HPDE6-E6E7 (cell line): ENCODE results near the gene POLR2H.

ENCODE experiments used
- DNase-seq: peaks from one replicate; pipeline ENCODE4 v3.0.0; 2011; ENCODE audit warnings: missing footprints; ENCODE audit errors: extremely low spot score

The POLR2H gene

GRCh38 chr3:184387174-184387714 is 25.7 kb downstream of the POLR2H start:
- no peak for DNase-seq

- no peak for DNase-seq
These were observed 26.8 kb downstream of the POLR2H start for GRCh38 chr3:184388164-184388935.

- DNase-seq = no peak
These were observed 27.4 kb downstream of the POLR2H start for GRCh38 chr3:184388936-184389230.

GRCh38 chr3:184389384-184389783 is 27.9 kb downstream of the POLR2H start:
- DNase-seq = no peak

- no peak for DNase-seq
These were observed 28.5 kb downstream of the POLR2H start for GRCh38 chr3:184389935-184390528.

- DNase-seq = no peak
These were observed 29.8 kb downstream of the POLR2H start for GRCh38 chr3:184391266-184391665.

GRCh38 chr3:184395320-184395660 is 33.8 kb downstream of the POLR2H start:
- no peak for DNase-seq

- DNase-seq = no peak
These were observed 37.9 kb downstream of the POLR2H start for GRCh38 chr3:184399410-184399809.

- DNase-seq = no peak
These were observed 43.8 kb downstream of the POLR2H start for GRCh38 chr3:184405075-184406030.

GRCh38 chr3:184409331-184409926 is 47.9 kb downstream of the POLR2H start:
- no peak for DNase-seq

GRCh38 chr3:184409946-184410500 is 48.5 kb downstream of the POLR2H start:
- no peak for DNase-seq

GRCh38 chr3:184414418-184415202 is 53.1 kb downstream of the POLR2H start:
- DNase-seq = no peak

GRCh38 chr3:184415203-184415490 is 53.6 kb downstream of the POLR2H start:
- DNase-seq = no peak

- DNase-seq = peak; percentile 71
These were observed 56.3 kb downstream of the POLR2H start for GRCh38 chr3:184417619-184418327.
